HG02840 (cell line): Measurements from ENCODE around the gene LRRFIP1.
"Not testable (repeated sequence)": the region's sequence is repeated elsewhere in the genome, so short reads cannot be mapped to it uniquely, and the experiment has no call there.

Experiments used
- ATAC-seq: cut with Tn5 transposase; IDR thresholded peaks from one replicate; pipeline ENCODE4 v1.9.1; 2021; ENCODE audit warnings: mild to moderate bottlenecking, moderate library complexity, moderate number of reproducible peaks; ENCODE audit not compliant: unreplicated experiment, low FRiP score

LRRFIP1 gene

GRCh38 chr2:237759176-237759575 lies 131.8 kb downstream of the LRRFIP1 start:
- ATAC-seq = no peak

GRCh38 chr2:237760506-237761502 lies 133.4 kb downstream of the LRRFIP1 start:
- ATAC-seq = no peak

GRCh38 chr2:237762291-237763182 lies 135.2 kb downstream of the LRRFIP1 start:
- not testable (repeated sequence) for ATAC-seq

- ATAC-seq = no peak
Measured at GRCh38 chr2:237763812-237764211, 136.4 kb downstream of the LRRFIP1 start.

DNA sequence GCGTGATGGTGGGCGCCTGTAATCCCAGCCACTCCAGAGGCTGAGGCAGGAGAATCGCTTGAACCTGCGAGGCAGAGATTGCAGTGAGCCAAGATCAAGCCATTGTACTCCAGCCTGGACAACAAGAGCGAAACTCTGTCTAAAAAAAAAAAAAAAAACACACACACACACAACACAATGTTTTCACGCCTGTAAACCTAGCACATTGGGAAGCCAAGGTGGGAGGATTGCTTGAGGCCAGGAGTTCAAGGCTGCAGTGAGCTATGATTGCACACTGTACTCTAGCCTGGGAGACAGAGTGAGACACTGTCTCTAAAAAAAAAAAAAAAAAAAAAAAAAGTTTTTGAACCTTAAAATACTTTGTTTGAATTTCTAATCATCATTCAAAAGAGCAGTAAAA lies 137.7 kb downstream of the LRRFIP1 start:
- ATAC-seq = not testable (repeated sequence)

GRCh38 chr2:237765875-237766274 lies 138.5 kb downstream of the LRRFIP1 start:
- no peak for ATAC-seq

DNA sequence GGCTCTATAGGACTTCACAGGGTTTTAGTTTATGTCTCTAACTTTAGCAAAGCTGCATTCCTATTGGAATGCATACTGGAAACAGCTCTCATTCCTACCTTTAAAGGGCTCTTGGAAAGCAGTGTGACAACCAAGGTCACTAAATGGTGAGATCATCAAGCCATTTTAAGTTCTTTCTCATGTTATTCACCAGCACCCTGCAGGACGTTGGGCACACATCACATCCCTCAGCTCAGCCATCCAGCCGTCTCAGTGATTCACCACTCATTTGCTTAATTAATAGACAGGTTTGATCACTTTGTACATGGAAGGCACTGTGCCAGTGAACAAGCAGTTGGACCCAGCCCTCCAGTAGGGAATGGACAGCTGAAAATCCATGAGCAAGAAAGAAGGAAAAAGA lies 139.0 kb downstream of the LRRFIP1 start:
- ATAC-seq = no peak

DNA sequence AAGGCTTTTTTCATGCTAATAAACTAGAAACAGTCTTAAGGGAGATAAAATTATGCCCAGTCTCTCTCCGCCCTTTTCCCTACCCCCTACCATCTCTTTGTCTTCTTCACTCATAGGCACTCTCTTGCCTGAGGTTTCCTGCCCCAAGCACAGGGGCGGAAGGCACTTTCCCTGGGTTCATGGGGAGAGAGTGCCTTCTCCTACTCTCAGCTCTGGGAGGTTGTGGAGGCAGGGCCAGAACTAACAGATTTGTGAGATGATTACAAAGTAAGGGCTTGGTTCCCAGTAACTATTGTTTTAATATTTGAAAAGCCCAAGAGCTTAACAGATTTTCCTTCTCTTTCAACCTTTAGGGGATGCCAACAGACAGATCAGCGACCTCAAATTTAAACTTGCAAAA lies 145.1 kb downstream of the LRRFIP1 start:
- no peak for ATAC-seq

DNA sequence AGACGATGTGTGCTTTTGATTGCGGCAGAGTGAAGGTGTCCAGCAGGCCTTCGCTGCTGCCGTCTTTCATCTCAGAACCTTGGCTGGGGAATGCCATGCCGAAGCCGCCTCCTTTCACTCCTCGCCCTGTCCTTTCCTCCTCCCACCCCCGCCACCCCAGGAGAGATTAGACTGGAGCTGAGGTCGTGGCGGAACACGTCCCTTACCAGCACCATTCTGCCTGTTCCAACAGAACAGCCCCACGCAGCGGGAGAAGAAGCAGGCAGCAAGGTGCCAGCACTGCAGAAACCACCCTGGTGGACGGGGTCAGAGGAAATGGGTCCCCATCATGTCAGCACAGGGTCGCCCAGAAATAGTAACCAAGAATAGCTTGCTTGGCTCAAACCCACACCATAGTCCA lies 146.4 kb downstream of the LRRFIP1 start:
- ATAC-seq = no peak

- no peak for ATAC-seq
Measured at GRCh38 chr2:237774811-237775553, 147.6 kb downstream of the LRRFIP1 start.

DNA sequence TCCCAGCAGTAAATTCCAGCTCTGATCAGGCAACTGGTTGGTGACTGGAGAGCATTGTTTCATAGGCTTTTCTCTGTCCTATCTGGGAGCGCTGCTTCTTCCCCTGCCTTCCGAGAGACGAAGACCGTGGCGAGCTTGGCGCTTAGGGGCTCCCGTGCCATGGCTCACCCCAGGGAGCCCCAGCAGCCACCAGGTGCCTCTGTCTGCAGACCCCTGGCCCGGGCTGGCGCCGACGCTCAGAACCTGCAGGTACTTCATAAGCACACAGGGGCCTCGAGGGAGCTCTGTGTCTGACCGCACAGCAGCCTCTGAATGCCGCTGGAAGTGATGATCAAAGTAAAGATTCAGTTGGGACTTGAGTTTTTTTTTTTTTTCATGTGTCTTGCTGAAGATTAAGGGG lies 152.1 kb downstream of the LRRFIP1 start:
- no peak for ATAC-seq

DNA sequence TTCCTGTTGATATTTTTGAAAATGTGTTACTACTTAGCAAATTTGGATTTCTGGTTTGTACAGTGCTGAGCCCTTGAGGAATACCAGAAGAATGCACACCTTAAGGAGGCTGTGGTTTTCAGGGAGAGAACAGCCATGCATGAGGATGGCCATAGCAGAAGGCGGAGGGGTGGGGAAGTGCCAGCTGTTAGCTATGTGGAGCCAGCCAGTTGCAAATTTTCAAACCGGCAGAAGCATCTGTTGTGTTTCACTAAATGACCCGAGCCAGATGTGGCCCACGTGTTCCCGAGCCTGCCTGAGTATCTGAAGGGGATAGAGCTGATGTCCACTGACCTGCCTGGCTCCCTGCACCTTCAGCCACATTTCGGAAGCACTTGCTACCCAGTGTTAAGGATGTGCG lies 154.8 kb downstream of the LRRFIP1 start:
- ATAC-seq = no peak

DNA sequence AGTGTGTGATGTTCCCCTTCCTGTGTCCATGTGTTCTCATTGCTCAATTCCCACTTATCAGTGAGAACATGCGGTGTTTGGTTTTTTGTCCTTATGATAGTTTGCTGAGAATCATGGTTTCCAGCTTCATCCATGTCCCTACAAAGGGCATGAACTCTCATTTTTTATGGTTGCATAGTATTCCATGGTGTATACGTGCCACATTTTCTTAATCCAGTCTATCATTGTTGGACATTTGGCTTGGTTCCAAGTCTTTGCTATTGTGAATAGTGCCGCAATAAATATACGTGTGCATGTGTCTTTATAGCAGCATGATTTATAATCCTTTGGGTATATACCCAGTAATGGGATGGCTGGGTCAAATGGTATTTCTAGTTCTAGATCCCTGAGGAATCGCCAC lies 156.3 kb downstream of the LRRFIP1 start:
- not testable (repeated sequence) for ATAC-seq

- ATAC-seq = no peak
Measured at GRCh38 chr2:237786936-237787335, 159.5 kb downstream of the LRRFIP1 start.

DNA sequence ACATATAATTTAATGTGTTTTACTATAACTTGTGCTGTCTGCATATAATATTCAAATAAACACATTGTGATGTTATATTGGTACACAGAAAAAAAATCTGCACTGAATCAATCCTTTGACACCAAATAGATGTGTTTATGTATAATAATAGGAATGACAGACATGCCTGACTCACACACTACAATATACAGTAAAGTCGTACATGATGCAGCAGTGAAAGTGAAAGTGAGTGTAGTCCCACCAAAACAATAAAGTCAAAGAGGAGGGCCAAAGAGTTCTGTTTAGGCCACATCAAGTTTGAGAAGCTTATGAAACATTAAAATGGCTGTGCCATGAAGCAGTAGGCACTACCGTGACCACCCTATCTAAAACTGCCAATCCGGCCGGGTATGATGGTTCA lies 163.0 kb downstream of the LRRFIP1 start:
- no peak for ATAC-seq

- ATAC-seq = no peak
Measured at GRCh38 chr2:237791977-237792727, 164.8 kb downstream of the LRRFIP1 start.

GRCh38 chr2:237797253-237797652 lies 169.9 kb downstream of the LRRFIP1 start:
- no peak for ATAC-seq

DNA sequence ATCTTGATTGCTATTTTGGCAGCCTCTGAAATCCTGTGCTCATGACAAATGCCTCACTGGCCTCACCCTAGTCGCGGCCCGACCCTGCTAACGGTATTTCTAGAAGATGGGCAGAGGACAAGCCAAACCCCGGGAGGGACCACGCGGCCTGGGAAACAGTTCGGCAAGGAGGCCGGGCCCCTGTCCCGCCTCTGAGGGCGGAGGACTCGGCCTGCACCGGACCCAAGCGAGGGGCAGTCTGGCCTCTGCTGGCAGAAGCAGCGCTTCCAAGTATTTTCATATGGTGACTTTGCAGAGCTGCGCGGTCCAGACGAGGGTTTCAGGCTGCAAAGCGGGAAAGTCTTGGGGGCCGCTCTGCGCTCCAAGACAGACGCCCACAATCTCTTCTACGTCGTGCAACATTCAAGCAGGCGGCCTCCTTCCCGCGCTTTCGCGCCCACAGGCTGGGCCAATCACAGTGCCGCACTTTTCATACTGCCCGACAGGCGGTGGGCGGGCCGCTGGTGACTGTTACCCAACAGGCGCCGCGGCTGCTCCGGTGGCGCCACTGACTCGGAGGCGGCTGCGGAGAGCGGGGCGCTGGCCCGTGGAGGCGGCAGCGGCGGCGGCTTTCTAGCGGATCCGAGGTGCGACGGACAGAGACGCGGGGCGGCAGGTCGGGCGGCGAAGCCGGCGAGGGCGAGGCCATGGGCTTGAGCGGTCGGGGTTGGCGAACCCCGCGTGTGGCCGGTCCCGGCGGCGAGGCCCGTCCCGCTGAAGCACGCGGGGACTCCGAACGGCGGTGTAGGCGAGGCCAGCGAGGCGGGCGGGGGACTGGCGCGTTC lies 171.1 kb downstream of the LRRFIP1 start, which contains the start of gene RBM44:
Gene RBM44 (plus strand): TSS at position 544 of the 824 bp plus-strand sequence. CDS start 14,831 bp downstream, outside the sequence.
- no peak for ATAC-seq

DNA sequence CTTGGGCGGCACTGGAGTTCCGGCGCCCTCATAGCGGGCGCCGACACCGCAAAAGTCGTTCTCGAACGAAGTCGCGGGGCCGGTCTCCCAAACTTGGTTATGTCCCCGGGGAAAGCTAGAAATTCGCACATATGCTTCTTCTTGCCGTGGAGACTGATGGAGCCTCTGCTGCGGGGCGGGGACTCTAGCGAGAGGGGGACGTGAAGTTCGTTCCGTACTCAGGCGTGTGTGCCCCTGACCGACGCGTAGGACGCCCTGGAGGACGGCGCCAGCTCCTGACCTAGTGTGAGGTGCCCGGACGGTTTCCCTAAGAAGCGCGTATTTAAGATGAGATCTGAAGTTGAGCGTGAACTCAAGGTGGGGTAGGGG lies 171.7 kb downstream of the LRRFIP1 start:
- no peak for ATAC-seq
